Mucosa of stomach (tissue), 1 donor: ENCODE data around the gene VSTM2B.

Source experiments
- H3K27me3 ChIP-seq: one replicate; pipeline ENCODE4 v1.7.0; 2013; ENCODE audit warnings: mild to moderate bottlenecking, low read length; ENCODE audit not compliant: control insufficient read depth, insufficient read depth
- H3K36me3 ChIP-seq: one replicate; pipeline ENCODE4 v1.7.0; 2013; ENCODE audit warnings: low read length; ENCODE audit not compliant: control insufficient read depth, insufficient read depth
- H3K4me1 ChIP-seq: one replicate; pipeline ENCODE4 v1.7.0; 2013; ENCODE audit warnings: mild to moderate bottlenecking, low read length; ENCODE audit not compliant: control insufficient read depth, insufficient read depth
- H3K4me3 ChIP-seq: one replicate; pipeline ENCODE4 v1.7.0; 2013; ENCODE audit warnings: low read length
- H3K9ac ChIP-seq: one replicate; pipeline ENCODE4 v1.7.0; 2013; ENCODE audit warnings: mild to moderate bottlenecking, low read length, moderate library complexity
- H3K9me3 ChIP-seq: one replicate; pipeline ENCODE4 v1.7.0; 2013; ENCODE audit warnings: mild to moderate bottlenecking, low read length, moderate library complexity; ENCODE audit not compliant: control insufficient read depth
- donor health status: Pancreatic carcinoma.

Gene VSTM2B

DNA sequence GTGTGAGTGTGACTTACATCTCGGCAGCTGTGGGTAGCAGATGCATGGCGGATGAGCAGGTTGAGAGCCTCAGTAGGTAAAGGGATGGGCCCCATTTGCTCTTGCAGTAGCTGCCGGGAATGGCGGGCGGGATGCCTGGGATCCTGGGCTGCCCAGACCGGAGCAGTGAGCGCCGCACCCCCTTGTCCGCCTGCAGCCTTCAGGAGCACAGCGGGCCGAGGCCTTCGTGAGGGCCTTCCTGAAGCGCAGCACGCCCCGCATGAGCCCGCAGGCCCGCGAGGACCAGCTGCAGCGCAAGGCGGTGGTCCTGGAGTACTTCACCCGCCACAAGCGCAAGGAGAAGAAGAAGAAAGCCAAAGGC lies 84.4 kb downstream of the VSTM2B start:
- H3K4me3 ChIP-seq: no peak overlapping the region
- no peaks in the 10 kb centered on the region for H3K4me1 ChIP-seq
- H3K36me3 ChIP-seq: peaks cover 8% of the 10 kb centered on the region
- H3K27me3 ChIP-seq: no peaks in the 10 kb centered on the region
- H3K9ac ChIP-seq: no peak overlapping the region
- H3K9me3 ChIP-seq: no peaks in the 10 kb centered on the region

GRCh38 chr19:29610574-29611271 lies 84.9 kb downstream of the VSTM2B start:
- Histone ChIP-seq H3K36me3 (peaks cover 8% of the 10 kb centered on the region), H3K27me3 (no peaks in the 10 kb centered on the region), H3K4me3 (no peak overlapping the region), H3K9me3 (no peaks in the 10 kb centered on the region), H3K4me1 (no peaks in the 10 kb centered on the region), H3K9ac (no peak overlapping the region)

DNA sequence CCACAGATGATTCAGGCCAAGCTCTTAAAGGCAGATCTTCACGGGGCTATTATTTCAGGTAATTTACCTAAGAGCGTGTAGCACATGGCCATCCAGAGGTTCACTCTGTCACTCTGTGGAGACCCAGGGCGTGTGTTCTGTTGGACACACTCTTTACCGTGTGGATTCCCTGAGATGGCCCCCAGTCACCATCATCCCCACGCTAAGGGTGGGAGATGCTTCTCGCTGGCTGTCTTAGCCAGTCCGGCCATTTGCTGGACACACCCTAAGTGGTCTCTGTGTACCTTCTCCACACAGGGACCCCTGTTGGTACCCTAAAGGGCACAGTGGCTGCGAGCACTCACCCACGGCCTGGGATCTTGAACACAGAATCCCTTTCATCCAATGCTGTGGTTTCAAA lies 86.3 kb downstream of the VSTM2B start:
- no peaks in the 10 kb centered on the region for H3K4me1 ChIP-seq
- no peaks in the 10 kb centered on the region for H3K9me3 ChIP-seq
- H3K4me3 ChIP-seq: no peak overlapping the region
- no peak overlapping the region for H3K9ac ChIP-seq
- peaks cover 8% of the 10 kb centered on the region for H3K36me3 ChIP-seq
- H3K27me3 ChIP-seq: no peaks in the 10 kb centered on the region

DNA sequence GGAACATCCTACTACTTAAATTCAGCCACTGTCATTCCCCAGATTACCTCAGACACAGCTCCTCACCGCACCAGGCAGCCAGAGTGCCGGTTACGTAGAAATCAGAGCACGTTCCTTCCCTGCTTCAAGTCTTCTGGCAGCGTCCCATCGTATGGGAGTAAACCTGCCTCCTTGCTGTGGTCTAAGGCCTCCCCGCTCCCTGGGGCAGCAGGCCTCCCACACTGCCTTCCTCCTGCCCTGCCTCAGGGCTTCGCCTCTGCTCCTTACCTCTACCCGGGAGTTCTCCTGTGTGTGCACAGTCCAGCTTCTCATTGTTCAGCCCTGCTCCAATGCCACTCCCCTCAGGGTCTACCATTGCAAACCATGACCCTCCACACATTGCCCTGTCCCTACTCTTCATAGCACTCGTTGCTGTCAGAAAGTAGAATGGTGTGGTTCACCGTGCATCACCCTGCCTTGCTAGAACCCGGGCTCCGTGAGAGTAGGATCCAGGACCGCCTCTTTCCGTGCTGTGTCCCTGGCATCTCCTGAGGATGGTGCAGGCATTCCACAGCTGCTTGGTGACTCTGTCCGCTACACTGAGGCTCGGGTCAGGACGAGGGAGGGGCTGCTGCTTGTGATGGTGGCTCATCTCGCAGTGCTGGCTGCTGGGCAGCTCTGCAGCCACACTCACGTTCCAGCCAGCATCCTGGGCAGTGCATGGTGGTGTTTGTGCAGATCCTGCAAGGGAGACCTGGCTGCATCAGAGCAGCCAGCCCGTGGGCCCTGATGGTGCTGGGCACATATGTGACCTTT lies 87.2 kb downstream of the VSTM2B start:
- Histone ChIP-seq H3K9me3 (no peaks in the 10 kb centered on the region), H3K36me3 (peaks cover 8% of the 10 kb centered on the region), H3K9ac (no peak overlapping the region), H3K4me1 (no peaks in the 10 kb centered on the region), H3K4me3 (no peak overlapping the region), H3K27me3 (no peaks in the 10 kb centered on the region)

- Histone ChIP-seq H3K9ac (no peak overlapping the region), H3K4me3 (no peak overlapping the region), H3K4me1 (no peaks in the 10 kb centered on the region), H3K9me3 (no peaks in the 10 kb centered on the region), H3K27me3 (no peaks in the 10 kb centered on the region), H3K36me3 (peaks cover 8% of the 10 kb centered on the region)
Measured at GRCh38 chr19:29614046-29614445, 88.3 kb downstream of the VSTM2B start.
